Testis (tissue), 3 donors: ENCODE data around the gene TNFRSF6B. TPM values are rescaled to one million over a fixed set of nuclear protein-coding genes. Genes with fewer than 3 reads are reported as not detected.

ENCODE experiments used
- DNase-seq: peaks from one replicate; pipeline ENCODE4 v3.0.0-alpha.2; 2019
- H3K27ac ChIP-seq, 2 donors: fragments of 200-600 bp; sonication (generic); one replicate each; pipeline ENCODE4 v1.5.1; 2019
- H3K27me3 ChIP-seq: fragments of 200-600 bp; sonication (generic); one replicate; pipeline ENCODE4 v1.5.1; 2019
- H3K36me3 ChIP-seq: fragments of 200-600 bp; sonication (generic); one replicate; pipeline ENCODE4 v1.5.1; 2017; ENCODE audit warnings: low read depth; ENCODE audit errors: missing control alignments
- H3K4me1 ChIP-seq: fragments of 200-600 bp; sonication (generic); one replicate; pipeline ENCODE4 v1.5.1; 2019
- H3K4me3 ChIP-seq, 2 donors: fragments of 200-600 bp; sonication (generic); one replicate each; pipeline ENCODE4 v1.5.1; 2017 to 2019
- H3K9me3 ChIP-seq: fragments of 200-600 bp; sonication (generic); one replicate; pipeline ENCODE4 v1.5.1; 2017
- CTCF ChIP-seq, 3 experiments: fragments of 450-650 bp in 2 of 3; fragments of 200-600 bp in 1 of 3; sonication (generic) in 1 of 3; IDR thresholded peaks; one replicate each; pipeline ENCODE4 v1.5.1; 2016 to 2019; ENCODE audit warnings: antibody characterized with exemption in 3 of 3, mild to moderate bottlenecking in 2 of 3, moderate library complexity in 1 of 3
- POLR2A ChIP-seq: fragments of 450-650 bp; IDR thresholded peaks from one replicate; pipeline ENCODE4 v1.6.1; 2017; ENCODE audit warnings: antibody characterized with exemption, mild to moderate bottlenecking, moderate library complexity
- WGBS, 2 donors: methylation state at CpG; one replicate each; pipeline ENCODE4 v1.1.5; 2018; 5-methylcytosine and 5-hydroxymethylcytosine counted together
- intact Hi-C: fragments of 100-400 bp; cut with DNase I; formaldehyde crosslinking; loops from one replicate; pipeline ENCODE4 v1.15.1; 2023; ENCODE audit warnings: low total_unique reads
- polyA plus RNA-seq: library from polyadenylated mRNA; stranded (reverse); fragments of 350-450 nt; fragmentation: Illumina TruSeq; extraction: RNeasy Lipid Tissue Mini Kit (QIAGEN cat#74804); gene quantifications from one replicate; pipeline ENCODE4 v1.2.3, GENCODE V29; 2014; ENCODE audit warnings: low read depth, low replicate concordance; ENCODE audit not compliant: insufficient read depth
- total RNA-seq, 2 donors: library from RNA; depleted of rRNA; stranded (reverse); fragments of >200 nt; gene quantifications; one replicate each; pipeline ENCODE4 v1.2.3, GENCODE V29; 2016

The TNFRSF6B gene
- total and polyA plus RNA-seq, 3 donors from 2014 or later, result 3.0 to 30.5 (median 26.2) TPM

- peaks cover 19% of the 10 kb centered on the region for H3K4me1 ChIP-seq
- 89 to 90% methylated on average over 3 to 5 of the region's 5 CpGs for WGBS, 2 donors
- intact Hi-C loops, result no loop called here
- no peak for DNase-seq
- no peaks in the 10 kb centered on the region for H3K27me3 ChIP-seq
- TF ChIP-seq CTCF (IDR thresholded peaks at IDR 0.05), result no peak
- TF ChIP-seq POLR2A, result no peak
- H3K4me3 ChIP-seq, result no peak overlapping the region
- H3K36me3 ChIP-seq, result no peaks in the 10 kb centered on the region
- no peak overlapping the region for H3K27ac ChIP-seq
- no peaks in the 10 kb centered on the region for H3K9me3 ChIP-seq
Observed at GRCh38 chr20:63701051-63701328, 4.5 kb downstream of the TNFRSF6B start.

- Histone ChIP-seq H3K36me3 (no peaks in the 10 kb centered on the region), H3K27ac (no peak overlapping the region), H3K4me1 (peaks cover 24% of the 10 kb centered on the region), H3K27me3 (no peaks in the 10 kb centered on the region), H3K4me3 (no peak overlapping the region), H3K9me3 (no peaks in the 10 kb centered on the region)
- intact Hi-C loops, result no loop called here
- TF ChIP-seq CTCF (IDR thresholded peaks at IDR 0.05) (no peak), POLR2A (no peak)
- no peak for DNase-seq
- 85% methylated on average over 11 of the region's 14 CpGs; no CpG with 5 or more reads in 1 of the 2 donors for WGBS, 2 donors
Observed at GRCh38 chr20:63701329-63702035, 5.0 kb downstream of the TNFRSF6B start.

- TF ChIP-seq POLR2A, result no peak
- TF ChIP-seq CTCF (IDR thresholded peaks at IDR 0.05), result no peak
- Histone ChIP-seq H3K4me1 (peaks cover 29% of the 10 kb centered on the region), H3K36me3 (no peaks in the 10 kb centered on the region), H3K4me3 (no peak overlapping the region), H3K27me3 (no peaks in the 10 kb centered on the region), H3K9me3 (no peaks in the 10 kb centered on the region), H3K27ac (no peak overlapping the region)
- intact Hi-C loops, result no loop called here
- 92 to 97% methylated on average over 6 to 16 of the region's 16 CpGs for WGBS, 2 donors
- DNase-seq, result no peak
Observed at GRCh38 chr20:63702036-63702665, 5.7 kb downstream of the TNFRSF6B start.

DNA sequence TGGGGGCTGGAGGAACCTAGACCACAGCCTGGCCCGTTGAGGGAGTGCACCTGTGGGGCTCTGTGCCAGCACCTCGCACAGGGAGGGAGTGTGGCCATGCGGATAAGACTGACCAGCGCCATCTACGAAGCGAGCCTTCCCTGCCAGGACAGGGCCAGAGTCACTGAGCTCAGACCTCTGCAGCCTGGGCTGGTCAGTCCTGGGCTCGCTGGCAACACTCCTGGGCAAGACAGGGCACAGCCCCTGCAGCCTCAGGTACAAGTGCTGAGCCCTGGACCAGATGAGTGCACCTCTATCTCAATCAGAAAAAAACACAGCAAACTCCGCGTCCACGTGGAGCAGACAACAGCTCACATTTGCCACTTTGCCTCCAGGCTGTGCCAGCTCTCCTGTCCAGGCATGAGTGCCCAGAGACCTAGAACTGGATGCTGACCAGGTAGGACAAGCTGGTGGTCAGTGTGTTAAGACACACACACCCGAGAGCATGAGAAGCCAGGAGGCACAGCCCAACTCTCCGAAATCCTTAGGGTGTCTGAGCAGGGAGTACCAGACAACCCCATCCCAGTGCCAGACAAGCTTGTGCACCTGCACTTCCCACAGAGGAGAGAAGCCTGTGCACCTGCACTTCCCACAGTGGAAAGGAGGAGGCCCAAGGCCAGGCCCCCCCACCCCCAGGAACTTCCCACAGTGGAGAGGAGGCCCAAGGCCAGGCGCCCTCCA is 6.5 kb downstream of the TNFRSF6B start:
- Histone ChIP-seq H3K27ac (no peak overlapping the region), H3K4me1 (peaks cover 29% of the 10 kb centered on the region), H3K4me3 (no peak overlapping the region), H3K27me3 (no peaks in the 10 kb centered on the region), H3K36me3 (no peaks in the 10 kb centered on the region), H3K9me3 (no peaks in the 10 kb centered on the region)
- TF ChIP-seq POLR2A (no peak), CTCF (IDR thresholded peaks at IDR 0.05) (no peak)
- intact Hi-C loops, result no loop called here
- no peak for DNase-seq
- 70 to 74% methylated on average over 5 to 13 of the region's 13 CpGs for WGBS, 2 donors
